WTC11 (cell line): ENCODE measurements around the gene KLHDC7A. TPM values are rescaled to one million over a fixed set of nuclear protein-coding genes. Genes with fewer than 3 reads are reported as not detected.

Experiments
- ATAC-seq: fragments of 200-7000 bp; cut with Tn5 transposase; 2 replicates; pipeline ENCODE4 v1.10.0; 2021; ENCODE audit warnings: mild to moderate bottlenecking, moderate library complexity
- CTCF ChIA-PET: fragments of 300-600 bp; sonication (Branson Sonifier 250); formaldehyde crosslinking; loops from one replicate; lab custom pipeline; 2021; ENCODE audit warnings: antibody characterized with exemption; lab: Charles Lee
- POLR2A ChIA-PET: fragments of 350-600 bp; sonication (Branson Sonifier 250); formaldehyde crosslinking; loops from one replicate; lab custom pipeline; 2021; ENCODE audit warnings: antibody characterized with exemption; lab: Charles Lee
- DNase-seq: peaks from one replicate; pipeline ENCODE4 v3.0.0; 2021; ENCODE audit warnings: low spot score
- H3K27ac Mint-ChIP-seq: 2 replicates; pipeline ENCODE4 v1.8.0; 2021; ENCODE audit warnings: mixed read lengths
- H3K27me3 Mint-ChIP-seq: 2 replicates; pipeline ENCODE4 v1.8.0; 2021; ENCODE audit warnings: low read depth, mild to moderate bottlenecking, moderate library complexity, mixed read lengths
- H3K36me3 Mint-ChIP-seq: 2 replicates; pipeline ENCODE4 v1.8.0; 2021; ENCODE audit warnings: mixed read lengths
- H3K4me1 Mint-ChIP-seq: 2 replicates; pipeline ENCODE4 v1.8.0; 2022; ENCODE audit warnings: mixed read lengths
- H3K4me3 Mint-ChIP-seq: 2 replicates; pipeline ENCODE4 v1.8.0; 2021; ENCODE audit warnings: mild to moderate bottlenecking, moderate library complexity, mixed read lengths
- H3K9me3 Mint-ChIP-seq: 2 replicates; pipeline ENCODE4 v1.8.0; 2021; ENCODE audit warnings: mixed read lengths
- AR ChIP-seq: fragments of 250-450 bp; sonication (Bioruptor Pico); IDR thresholded peaks from 2 replicates; pipeline ENCODE4 v1.9.0; 2021; ENCODE audit warnings: mild to moderate bottlenecking
- E2F4 ChIP-seq: sonication (generic); formaldehyde crosslinking; IDR thresholded peaks from 2 replicates; pipeline ENCODE4 v1.8.1; 2022; ENCODE audit warnings: low read depth, mild to moderate bottlenecking, moderate library complexity, missing genetic modification reagents, borderline replicate concordance
- FOXP4 ChIP-seq: sonication (generic); formaldehyde crosslinking; IDR thresholded peaks from 2 replicates; pipeline ENCODE4 v1.8.0; 2022; ENCODE audit warnings: mild to moderate bottlenecking, missing genetic modification reagents
- HMGXB4 ChIP-seq: sonication (generic); formaldehyde crosslinking; IDR thresholded peaks from 2 replicates; pipeline ENCODE4 v1.8.1; 2023; ENCODE audit warnings: mild to moderate bottlenecking, moderate library complexity, missing genetic modification reagents
- RORB ChIP-seq: fragments of 250-450 bp; sonication (Bioruptor Pico); IDR thresholded peaks from 2 replicates; pipeline ENCODE4 v1.9.0; 2021; ENCODE audit warnings: mild to moderate bottlenecking
- STAT6 ChIP-seq: sonication (generic); formaldehyde crosslinking; conservative IDR thresholded peaks from 2 replicates; pipeline ENCODE4 v1.8.1; 2023; ENCODE audit warnings: mild to moderate bottlenecking, low read depth, missing genetic modification reagents, moderate library complexity
- ZNF281 ChIP-seq: sonication (generic); formaldehyde crosslinking; IDR thresholded peaks from 2 replicates; pipeline ENCODE4 v1.8.0; 2023; ENCODE audit warnings: mild to moderate bottlenecking, missing genetic modification reagents
- total RNA-seq: library from RNA; stranded (reverse); gene quantifications from 3 replicates; pipeline ENCODE4 v1.2.3, GENCODE V29; 2021
- TF ChIP-seq, protein P1 (sequence below): fragments of 200-600 bp; IDR thresholded peaks from 2 replicates; pipeline ENCODE4 v1.8.0; 2022; ENCODE audit warnings: antibody characterized with exemption
- TF ChIP-seq, protein P2 (sequence below): fragments of 250-450 bp; sonication (Bioruptor Pico); IDR thresholded peaks from 2 replicates; pipeline ENCODE4 v1.9.0; 2021; ENCODE audit warnings: mild to moderate bottlenecking, borderline replicate concordance

The KLHDC7A gene
- total RNA-seq, 1 experiment from 2014 or later: 14.3 TPM

DNA sequence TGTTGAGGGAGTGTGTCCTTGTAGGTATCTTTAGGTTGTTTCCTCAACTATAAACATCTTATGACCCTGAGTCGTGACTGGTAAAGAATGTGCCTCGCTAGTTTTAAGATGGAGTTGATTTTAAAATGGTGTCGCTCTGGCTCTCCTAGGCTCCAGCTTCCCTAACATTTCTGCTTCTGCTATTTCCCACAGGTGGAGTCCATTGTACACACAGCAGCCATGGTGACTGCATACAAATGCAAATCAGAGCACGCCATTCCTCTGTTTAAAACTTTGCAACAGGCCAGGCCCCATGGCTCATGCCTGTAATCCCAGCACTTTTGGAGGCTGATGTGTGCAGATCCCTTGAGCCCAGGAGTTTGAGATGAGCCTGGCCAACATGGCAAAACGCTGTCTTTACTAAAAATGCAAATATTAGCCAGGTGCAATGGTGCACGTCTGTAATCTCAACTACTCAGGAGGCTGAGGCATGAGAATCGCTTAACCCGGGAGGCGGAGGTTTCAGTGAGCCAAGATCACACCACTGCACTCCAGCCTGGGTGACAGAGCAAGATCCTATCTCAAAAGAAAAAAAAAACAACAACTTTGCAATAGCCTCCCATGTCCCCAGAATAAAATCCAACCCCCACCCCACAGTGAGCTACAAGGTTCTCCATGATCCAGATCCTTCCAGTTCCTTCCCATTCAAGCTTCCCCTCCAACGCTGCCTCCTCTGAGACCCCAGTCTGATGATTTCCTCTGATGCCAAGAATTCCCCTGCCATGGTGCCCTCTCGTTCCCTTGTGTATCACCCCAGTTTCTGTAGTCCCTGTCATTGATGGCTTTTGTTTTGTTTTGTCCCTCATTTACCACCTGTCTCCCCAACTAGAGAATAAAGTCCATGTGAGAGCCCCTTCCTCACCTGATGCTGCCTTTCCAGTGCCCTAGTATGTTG, 36.9 kb upstream of the KLHDC7A start:
- ChIA-PET POLR2A (no interaction called here), CTCF (interaction anchor here (1.2 kb wide), 1 partner anchor 45 kb away, joined by 3 read pairs; no protein-coding TSS in a partner anchor)
- no peak for DNase-seq
- Mint-ChIP-seq H3K4me1 (peaks cover 60% of the 10 kb centered on the region), H3K9me3 (peaks cover 16% of the 10 kb centered on the region), H3K27ac (no peak overlapping the region), H3K27me3 (peaks cover 35% of the 10 kb centered on the region), H3K4me3 (no peak overlapping the region), H3K36me3 (peaks cover 13% of the 10 kb centered on the region)
- ATAC-seq: no peak
- no peak for TF ChIP-seq RORB (CRISPR knock-in tag)
- TF ChIP-seq, protein P1, sequence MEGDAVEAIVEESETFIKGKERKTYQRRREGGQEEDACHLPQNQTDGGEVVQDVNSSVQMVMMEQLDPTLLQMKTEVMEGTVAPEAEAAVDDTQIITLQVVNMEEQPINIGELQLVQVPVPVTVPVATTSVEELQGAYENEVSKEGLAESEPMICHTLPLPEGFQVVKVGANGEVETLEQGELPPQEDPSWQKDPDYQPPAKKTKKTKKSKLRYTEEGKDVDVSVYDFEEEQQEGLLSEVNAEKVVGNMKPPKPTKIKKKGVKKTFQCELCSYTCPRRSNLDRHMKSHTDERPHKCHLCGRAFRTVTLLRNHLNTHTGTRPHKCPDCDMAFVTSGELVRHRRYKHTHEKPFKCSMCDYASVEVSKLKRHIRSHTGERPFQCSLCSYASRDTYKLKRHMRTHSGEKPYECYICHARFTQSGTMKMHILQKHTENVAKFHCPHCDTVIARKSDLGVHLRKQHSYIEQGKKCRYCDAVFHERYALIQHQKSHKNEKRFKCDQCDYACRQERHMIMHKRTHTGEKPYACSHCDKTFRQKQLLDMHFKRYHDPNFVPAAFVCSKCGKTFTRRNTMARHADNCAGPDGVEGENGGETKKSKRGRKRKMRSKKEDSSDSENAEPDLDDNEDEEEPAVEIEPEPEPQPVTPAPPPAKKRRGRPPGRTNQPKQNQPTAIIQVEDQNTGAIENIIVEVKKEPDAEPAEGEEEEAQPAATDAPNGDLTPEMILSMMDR: no peak
- no peak for TF ChIP-seq STAT6 (CRISPR knock-in tag)
- no peak for TF ChIP-seq HMGXB4 (CRISPR knock-in tag)
- TF ChIP-seq, protein P2, sequence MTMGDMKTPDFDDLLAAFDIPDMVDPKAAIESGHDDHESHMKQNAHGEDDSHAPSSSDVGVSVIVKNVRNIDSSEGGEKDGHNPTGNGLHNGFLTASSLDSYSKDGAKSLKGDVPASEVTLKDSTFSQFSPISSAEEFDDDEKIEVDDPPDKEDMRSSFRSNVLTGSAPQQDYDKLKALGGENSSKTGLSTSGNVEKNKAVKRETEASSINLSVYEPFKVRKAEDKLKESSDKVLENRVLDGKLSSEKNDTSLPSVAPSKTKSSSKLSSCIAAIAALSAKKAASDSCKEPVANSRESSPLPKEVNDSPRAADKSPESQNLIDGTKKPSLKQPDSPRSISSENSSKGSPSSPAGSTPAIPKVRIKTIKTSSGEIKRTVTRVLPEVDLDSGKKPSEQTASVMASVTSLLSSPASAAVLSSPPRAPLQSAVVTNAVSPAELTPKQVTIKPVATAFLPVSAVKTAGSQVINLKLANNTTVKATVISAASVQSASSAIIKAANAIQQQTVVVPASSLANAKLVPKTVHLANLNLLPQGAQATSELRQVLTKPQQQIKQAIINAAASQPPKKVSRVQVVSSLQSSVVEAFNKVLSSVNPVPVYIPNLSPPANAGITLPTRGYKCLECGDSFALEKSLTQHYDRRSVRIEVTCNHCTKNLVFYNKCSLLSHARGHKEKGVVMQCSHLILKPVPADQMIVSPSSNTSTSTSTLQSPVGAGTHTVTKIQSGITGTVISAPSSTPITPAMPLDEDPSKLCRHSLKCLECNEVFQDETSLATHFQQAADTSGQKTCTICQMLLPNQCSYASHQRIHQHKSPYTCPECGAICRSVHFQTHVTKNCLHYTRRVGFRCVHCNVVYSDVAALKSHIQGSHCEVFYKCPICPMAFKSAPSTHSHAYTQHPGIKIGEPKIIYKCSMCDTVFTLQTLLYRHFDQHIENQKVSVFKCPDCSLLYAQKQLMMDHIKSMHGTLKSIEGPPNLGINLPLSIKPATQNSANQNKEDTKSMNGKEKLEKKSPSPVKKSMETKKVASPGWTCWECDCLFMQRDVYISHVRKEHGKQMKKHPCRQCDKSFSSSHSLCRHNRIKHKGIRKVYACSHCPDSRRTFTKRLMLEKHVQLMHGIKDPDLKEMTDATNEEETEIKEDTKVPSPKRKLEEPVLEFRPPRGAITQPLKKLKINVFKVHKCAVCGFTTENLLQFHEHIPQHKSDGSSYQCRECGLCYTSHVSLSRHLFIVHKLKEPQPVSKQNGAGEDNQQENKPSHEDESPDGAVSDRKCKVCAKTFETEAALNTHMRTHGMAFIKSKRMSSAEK (CRISPR knock-in tag): no peak
- no peak for TF ChIP-seq E2F4 (CRISPR knock-in tag)
- TF ChIP-seq FOXP4 (CRISPR knock-in tag): no peak
- TF ChIP-seq AR: no peak
- no peak for TF ChIP-seq ZNF281
